Placental epithelial cell (primary cell): Measurements from ENCODE around the gene HECTD1. TPM values are rescaled to one million over a fixed set of nuclear protein-coding genes. Genes with fewer than 3 reads are reported as not detected.

Experiments
- small RNA-seq: library from RNA; depleted of rRNA; stranded (forward); fragments of <200 nt; gene quantifications from one replicate; pipeline ENCODE3, GENCODE V24; 2012
- total RNA-seq: library from RNA; depleted of rRNA; stranded (reverse); fragments of >200 nt; gene quantifications from 2 replicates; pipeline ENCODE4 v1.2.3, GENCODE V29; 2012

HECTD1 gene
- total RNA-seq, result 177 and 235 TPM in 2 replicates

GRCh38 chr14:31207755-31208545 lies at the start of gene HECTD1:
HECTD1 (minus strand) TSS chr14:31207793; CDS start chr14:31205936, 1,857 bp downstream.

Small RNA genes within 50 kb of the gene (small RNA-seq; reads per million reads assigned to genes)
- gene RF00019 (not detected), gene RNU6-541P (not detected)

Other genes starting within 250 kb of the HECTD1 start
- gene AP4S1, start 182.1 kb downstream of the HECTD1 start, total RNA-seq, result 5.5 and 7.5 TPM in 2 replicates
- gene STRN3, start 181.4 kb downstream of the HECTD1 start, total RNA-seq, result 35.4 and 41.6 TPM in 2 replicates
- 27.5 and 36.7 TPM in 2 replicates for gene HEATR5A, start 212.8 kb upstream of the HECTD1 start, total RNA-seq
- gene DTD2, start 249.7 kb upstream of the HECTD1 start, total RNA-seq, result 45.5 and 54.2 TPM in 2 replicates